NB4 (cell line): ENCODE data around the gene PRR5L.

Source experiments
- POLR2A ChIP-seq: IDR thresholded peaks from 2 replicates; pipeline ENCODE4 v1.6.1; 2011; ENCODE audit warnings: mild to moderate bottlenecking; ENCODE audit not compliant: insufficient read length; ENCODE audit errors: extremely low read depth
- TF ChIP-seq, protein P1 (sequence below): IDR thresholded peaks from 2 replicates; pipeline ENCODE4 v1.6.1; 2011; ENCODE audit warnings: low read depth, low read length
- TF ChIP-seq, protein P2 (sequence below): IDR thresholded peaks from one replicate; pipeline ENCODE4 v1.5.1; 2012; ENCODE audit warnings: low read depth, low read length

DNA sequence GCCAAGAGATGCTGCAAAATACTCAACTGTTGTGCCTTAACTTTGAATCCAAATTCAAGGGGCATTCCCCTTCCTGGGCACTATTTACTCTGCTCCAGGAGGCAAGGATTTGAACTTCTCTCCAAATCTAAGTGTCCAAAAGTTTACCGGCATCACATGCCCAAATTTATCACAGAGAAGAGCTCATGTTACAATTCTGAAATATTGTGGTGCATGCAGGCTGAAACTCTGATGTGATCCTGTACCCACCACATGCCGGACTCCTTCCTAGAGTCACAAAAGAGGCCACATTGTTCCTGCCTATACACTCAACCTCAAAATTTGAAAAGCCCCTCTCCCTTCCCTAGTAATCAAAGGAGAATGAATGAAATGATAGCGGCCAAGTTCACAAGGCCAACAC is 212.7 kb downstream of the PRR5L start:
- TF ChIP-seq, protein P1, sequence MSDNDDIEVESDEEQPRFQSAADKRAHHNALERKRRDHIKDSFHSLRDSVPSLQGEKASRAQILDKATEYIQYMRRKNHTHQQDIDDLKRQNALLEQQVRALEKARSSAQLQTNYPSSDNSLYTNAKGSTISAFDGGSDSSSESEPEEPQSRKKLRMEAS = no peak
- TF ChIP-seq POLR2A = no peak
- TF ChIP-seq, protein P2, sequence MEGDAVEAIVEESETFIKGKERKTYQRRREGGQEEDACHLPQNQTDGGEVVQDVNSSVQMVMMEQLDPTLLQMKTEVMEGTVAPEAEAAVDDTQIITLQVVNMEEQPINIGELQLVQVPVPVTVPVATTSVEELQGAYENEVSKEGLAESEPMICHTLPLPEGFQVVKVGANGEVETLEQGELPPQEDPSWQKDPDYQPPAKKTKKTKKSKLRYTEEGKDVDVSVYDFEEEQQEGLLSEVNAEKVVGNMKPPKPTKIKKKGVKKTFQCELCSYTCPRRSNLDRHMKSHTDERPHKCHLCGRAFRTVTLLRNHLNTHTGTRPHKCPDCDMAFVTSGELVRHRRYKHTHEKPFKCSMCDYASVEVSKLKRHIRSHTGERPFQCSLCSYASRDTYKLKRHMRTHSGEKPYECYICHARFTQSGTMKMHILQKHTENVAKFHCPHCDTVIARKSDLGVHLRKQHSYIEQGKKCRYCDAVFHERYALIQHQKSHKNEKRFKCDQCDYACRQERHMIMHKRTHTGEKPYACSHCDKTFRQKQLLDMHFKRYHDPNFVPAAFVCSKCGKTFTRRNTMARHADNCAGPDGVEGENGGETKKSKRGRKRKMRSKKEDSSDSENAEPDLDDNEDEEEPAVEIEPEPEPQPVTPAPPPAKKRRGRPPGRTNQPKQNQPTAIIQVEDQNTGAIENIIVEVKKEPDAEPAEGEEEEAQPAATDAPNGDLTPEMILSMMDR = no peak
